HFFc6 (cell line): ENCODE measurements around the gene RSPO1. TPM values are rescaled to one million over a fixed set of nuclear protein-coding genes. Genes with fewer than 3 reads are reported as not detected.
A peak's percentile ranks its signal among the peaks of the same experiment; 100 is the strongest.

Experiments
- DNase-seq: peaks from one replicate; pipeline ENCODE4 v3.0.0-alpha.2; 2018
- H3K27ac Mint-ChIP-seq: 2 replicates; pipeline ENCODE4 v1.8.0; 2020; ENCODE audit warnings: mild to moderate bottlenecking, mixed read lengths
- H3K27me3 Mint-ChIP-seq: 2 replicates; pipeline ENCODE4 v1.8.0; 2021; ENCODE audit warnings: mild to moderate bottlenecking, moderate library complexity, mixed read lengths; ENCODE audit not compliant: insufficient read depth
- H3K36me3 Mint-ChIP-seq: 2 replicates; pipeline ENCODE4 v1.8.0; 2021; ENCODE audit warnings: low read depth, mixed read lengths
- H3K4me1 Mint-ChIP-seq: 2 replicates; pipeline ENCODE4 v1.8.0; 2020; ENCODE audit warnings: low read depth, mixed read lengths
- H3K4me3 Mint-ChIP-seq: 2 replicates; pipeline ENCODE4 v1.8.0; 2020; ENCODE audit warnings: mild to moderate bottlenecking, moderate library complexity, mixed read lengths
- H3K9me3 Mint-ChIP-seq: 2 replicates; pipeline ENCODE4 v1.8.0; 2020; ENCODE audit warnings: mild to moderate bottlenecking, mixed read lengths
- total RNA-seq, 6 experiments: library from RNA; stranded (reverse); fragmentation: NEBNext Ultra II Directional; extraction: Animal tissue kit (Norgen Biotek cat#: 25700); gene quantifications; 2 replicates in 1 of 6; 3 replicates in 5 of 6; pipeline ENCODE4 v1.2.3, GENCODE V29; 2021
- TF ChIP-seq, protein P1 (sequence below): fragments of 200-600 bp; sonication (generic); IDR thresholded peaks from 2 replicates; pipeline ENCODE4 v1.5.0; 2021; ENCODE audit warnings: antibody characterized with exemption, mild to moderate bottlenecking

Gene RSPO1
- total RNA-seq, 6 experiments from 2014 or later, result not detected

DNA sequence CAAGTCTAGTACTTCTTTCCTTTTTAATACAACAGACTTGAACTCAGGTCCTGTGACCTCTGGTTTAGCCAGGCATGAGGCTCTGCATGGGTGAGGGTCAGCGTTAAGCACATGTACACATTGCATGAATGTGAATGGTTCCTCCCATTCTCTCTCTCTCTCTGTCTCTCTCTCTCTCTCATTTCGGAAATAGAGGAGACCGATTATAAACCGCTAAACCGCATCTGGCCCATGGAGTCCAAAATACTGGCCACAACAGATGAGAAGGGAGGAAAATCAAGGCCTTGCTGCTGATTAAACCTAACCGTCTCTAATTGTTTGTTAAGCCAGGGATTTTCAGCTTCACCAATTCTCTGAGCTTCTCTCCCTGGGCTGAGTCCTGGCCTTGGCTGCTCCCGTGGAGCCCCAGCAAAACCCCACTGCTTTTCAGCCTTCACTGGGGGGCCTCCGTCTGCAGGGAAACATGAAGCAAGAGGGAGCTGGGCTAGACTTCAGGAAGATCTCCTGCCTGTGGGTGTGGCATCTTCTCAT is 6.6 kb downstream of the RSPO1 start:
- no peaks in the 10 kb centered on the region for H3K9me3 Mint-ChIP-seq
- DNase-seq, result no peak
- no peaks in the 10 kb centered on the region for H3K36me3 Mint-ChIP-seq
- TF ChIP-seq, protein P1, sequence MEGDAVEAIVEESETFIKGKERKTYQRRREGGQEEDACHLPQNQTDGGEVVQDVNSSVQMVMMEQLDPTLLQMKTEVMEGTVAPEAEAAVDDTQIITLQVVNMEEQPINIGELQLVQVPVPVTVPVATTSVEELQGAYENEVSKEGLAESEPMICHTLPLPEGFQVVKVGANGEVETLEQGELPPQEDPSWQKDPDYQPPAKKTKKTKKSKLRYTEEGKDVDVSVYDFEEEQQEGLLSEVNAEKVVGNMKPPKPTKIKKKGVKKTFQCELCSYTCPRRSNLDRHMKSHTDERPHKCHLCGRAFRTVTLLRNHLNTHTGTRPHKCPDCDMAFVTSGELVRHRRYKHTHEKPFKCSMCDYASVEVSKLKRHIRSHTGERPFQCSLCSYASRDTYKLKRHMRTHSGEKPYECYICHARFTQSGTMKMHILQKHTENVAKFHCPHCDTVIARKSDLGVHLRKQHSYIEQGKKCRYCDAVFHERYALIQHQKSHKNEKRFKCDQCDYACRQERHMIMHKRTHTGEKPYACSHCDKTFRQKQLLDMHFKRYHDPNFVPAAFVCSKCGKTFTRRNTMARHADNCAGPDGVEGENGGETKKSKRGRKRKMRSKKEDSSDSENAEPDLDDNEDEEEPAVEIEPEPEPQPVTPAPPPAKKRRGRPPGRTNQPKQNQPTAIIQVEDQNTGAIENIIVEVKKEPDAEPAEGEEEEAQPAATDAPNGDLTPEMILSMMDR, result no peak
- no peaks in the 10 kb centered on the region for H3K4me1 Mint-ChIP-seq
- no peak overlapping the region for H3K27ac Mint-ChIP-seq
- H3K4me3 Mint-ChIP-seq, result no peak overlapping the region
- peaks cover 65% of the 10 kb centered on the region for H3K27me3 Mint-ChIP-seq

DNA sequence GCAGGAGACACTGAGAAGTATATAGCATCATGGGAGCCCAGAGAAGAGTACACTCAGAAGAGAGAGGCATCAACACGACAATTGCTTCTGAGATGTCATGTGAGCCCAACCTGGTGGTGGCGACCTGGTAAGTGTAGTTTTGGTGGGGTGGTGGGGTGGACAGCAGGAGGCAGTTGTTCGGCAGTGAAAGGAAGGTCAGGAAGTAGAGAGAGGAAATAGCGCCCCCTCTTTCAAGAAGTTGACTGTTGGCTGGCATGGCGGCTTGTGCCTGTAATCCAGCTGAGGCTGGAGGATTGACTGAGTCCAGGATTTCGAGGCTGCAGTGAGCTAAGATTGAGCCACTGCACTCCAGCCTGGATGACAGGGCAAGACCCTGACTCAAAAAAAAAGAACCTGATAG is 12.6 kb downstream of the RSPO1 start:
- Mint-ChIP-seq H3K4me3 (no peak overlapping the region), H3K27me3 (peaks cover 29% of the 10 kb centered on the region), H3K4me1 (no peaks in the 10 kb centered on the region), H3K9me3 (no peaks in the 10 kb centered on the region), H3K27ac (no peak overlapping the region), H3K36me3 (no peaks in the 10 kb centered on the region)
- no peak for DNase-seq
- TF ChIP-seq, protein P1, result no peak; the same call in 1 of the 2 replicates

GRCh38 chr1:37621326-37621870 is 13.3 kb downstream of the RSPO1 start:
- no peak for DNase-seq
- peaks cover 26% of the 10 kb centered on the region for H3K27me3 Mint-ChIP-seq
- TF ChIP-seq, protein P1, result no peak
- no peak overlapping the region for H3K4me3 Mint-ChIP-seq
- no peaks in the 10 kb centered on the region for H3K4me1 Mint-ChIP-seq
- H3K9me3 Mint-ChIP-seq, result no peaks in the 10 kb centered on the region
- no peak overlapping the region for H3K27ac Mint-ChIP-seq
- no peaks in the 10 kb centered on the region for H3K36me3 Mint-ChIP-seq

- Mint-ChIP-seq H3K9me3 (no peaks in the 10 kb centered on the region), H3K27me3 (peaks cover 27% of the 10 kb centered on the region), H3K4me3 (no peak overlapping the region), H3K27ac (no peak overlapping the region), H3K36me3 (no peaks in the 10 kb centered on the region), H3K4me1 (no peaks in the 10 kb centered on the region)
- DNase-seq, result no peak
- TF ChIP-seq, protein P1, result 0 out of 2 replicates have a peak, but pooled peaks have one; percentile 15
These were observed 14.0 kb downstream of the RSPO1 start for GRCh38 chr1:37620707-37621106.

- no peaks in the 10 kb centered on the region for H3K9me3 Mint-ChIP-seq
- peaks cover 29% of the 10 kb centered on the region for H3K27me3 Mint-ChIP-seq
- H3K27ac Mint-ChIP-seq, result no peak overlapping the region
- H3K36me3 Mint-ChIP-seq, result no peaks in the 10 kb centered on the region
- no peak for DNase-seq
- H3K4me3 Mint-ChIP-seq, result no peak overlapping the region
- H3K4me1 Mint-ChIP-seq, result no peaks in the 10 kb centered on the region
- TF ChIP-seq, protein P1, result no peak
These were observed 18.4 kb downstream of the RSPO1 start for GRCh38 chr1:37616330-37616729.
